ENCODE data around the gene MMUT.
"Not testable (repeated sequence)": the region's sequence is repeated elsewhere in the genome, so short reads cannot be mapped to it uniquely, and the experiment has no call there.

Gene MMUT

DNA sequence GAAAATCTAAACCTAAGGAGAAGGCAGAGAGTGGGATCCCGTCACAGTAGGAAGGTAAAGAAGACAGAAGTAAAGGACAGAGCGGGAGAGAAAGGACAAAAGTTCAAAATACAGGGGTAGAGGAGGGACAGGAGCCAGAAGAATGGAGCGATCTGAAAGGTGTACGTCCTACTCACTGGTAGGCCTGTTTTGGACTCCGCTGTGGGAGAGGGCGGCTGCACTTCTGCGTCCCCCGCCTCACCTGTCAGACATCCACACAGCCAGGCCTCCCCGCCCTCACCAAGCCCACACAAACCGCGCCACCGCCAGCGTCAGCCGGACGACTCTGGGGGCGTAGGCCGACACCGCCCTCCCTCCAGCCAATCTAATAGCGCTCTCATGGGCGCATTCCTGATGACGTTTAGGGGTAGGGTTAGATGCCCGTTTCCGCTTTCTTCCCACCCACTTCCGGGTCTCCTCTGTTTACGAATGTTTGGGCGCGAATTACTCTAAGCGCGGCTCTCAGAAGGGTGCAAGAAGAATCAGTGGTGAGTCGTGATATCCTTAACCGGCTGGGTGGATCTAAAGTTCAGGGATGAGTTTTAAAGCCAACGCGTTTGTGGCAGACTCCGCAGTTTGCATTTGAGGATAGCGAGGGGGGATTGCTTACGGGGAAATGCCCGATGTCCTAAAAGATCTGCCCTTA is at the start of gene MMUT, which contains the start of gene CENPQ:
Gene MMUT, minus strand, starts transcription at position 327 of the 685 bp plus-strand sequence. CDS start 3,787 bp downstream, outside the sequence.
Gene CENPQ, plus strand, starts transcription at position 444 of the 685 bp plus-strand sequence. CDS start 6,807 bp downstream, outside the sequence.
- DNase-seq = peak; percentile 84

DNA sequence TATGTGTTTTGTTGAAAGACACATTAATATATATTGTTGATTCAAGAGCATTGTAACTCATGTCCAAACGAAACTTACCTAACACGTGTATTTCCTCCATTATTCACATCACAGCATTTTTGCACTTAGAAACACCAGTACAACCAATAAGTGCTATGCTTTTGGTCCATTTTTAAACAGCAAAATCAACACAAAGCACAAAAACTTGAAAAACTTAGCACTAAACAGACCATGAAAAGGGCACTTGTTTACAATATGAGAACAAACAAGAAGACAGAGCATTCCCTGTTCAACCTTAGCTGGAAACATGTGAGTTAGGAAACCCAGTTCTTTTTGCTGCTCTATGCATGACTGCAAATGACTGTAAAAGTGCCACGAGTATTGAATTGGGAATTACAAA is 46.3 kb upstream of the MMUT start:
- no peak for DNase-seq

DNA sequence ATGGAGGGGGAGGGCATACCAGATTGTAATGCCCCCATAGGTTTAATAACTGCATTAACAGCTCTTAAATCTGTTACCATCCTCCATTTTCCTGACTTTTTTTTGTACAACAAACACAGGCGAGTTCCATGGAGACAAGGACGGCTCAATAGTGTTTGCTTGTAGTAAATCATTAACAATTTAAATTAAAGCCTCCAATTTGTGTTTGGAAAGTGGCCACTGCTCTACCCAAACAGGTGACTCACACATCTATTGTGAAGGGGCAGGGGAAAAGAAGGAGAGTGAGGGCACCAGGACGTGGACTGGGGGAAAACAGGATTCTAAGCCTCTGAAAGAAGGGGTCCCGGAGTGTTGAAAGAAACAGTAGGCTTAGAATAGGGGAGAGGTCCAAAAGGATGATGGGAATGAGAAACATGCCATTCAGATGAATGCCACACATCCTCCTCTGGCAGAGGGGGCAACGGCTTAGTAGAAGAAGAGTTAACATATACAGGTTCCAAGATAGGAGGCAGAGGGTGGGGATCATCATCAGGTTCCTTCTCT is 43.6 kb upstream of the MMUT start:
- DNase-seq = no peak

DNA sequence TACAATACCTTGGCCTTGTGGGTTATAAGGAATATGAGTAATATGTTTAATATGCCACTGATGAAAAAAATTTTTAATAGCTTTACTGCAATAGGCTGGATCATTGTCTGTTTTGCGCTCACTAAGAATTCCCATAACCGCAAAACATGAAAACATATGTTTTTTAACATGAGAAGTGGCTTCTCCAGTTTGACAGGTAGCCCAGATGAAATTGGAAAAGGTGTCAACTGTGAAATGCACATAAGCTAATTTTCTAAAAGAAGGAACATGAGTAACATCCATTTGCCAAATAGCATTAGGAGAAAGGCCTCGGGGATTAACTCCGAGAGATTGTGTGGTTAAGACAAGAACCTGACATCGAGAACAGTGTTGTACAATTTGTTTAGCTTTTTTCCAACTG is 41.6 kb upstream of the MMUT start:
- no peak for DNase-seq

DNA sequence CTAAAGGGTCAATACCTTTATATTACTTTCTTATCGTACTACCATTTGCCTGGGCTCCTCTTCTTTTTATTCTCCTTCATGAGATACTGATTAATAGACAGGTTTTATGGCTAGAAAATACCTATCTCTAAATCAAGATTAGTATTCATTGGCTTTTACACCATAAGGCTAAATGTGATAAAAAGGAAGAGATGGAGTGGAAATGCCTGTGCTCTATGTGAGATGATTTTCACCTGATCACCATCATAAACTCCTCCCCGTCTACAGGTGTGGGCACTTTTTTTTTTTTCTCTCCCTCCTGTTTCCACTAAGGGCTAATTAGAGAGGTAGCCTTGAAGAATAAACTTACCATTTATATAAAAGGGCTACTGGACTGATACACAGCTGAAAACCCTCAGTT is 36.6 kb upstream of the MMUT start, which contains the start of gene GLYATL3:
Gene GLYATL3, plus strand, starts transcription at position 301 of the 400 bp plus-strand sequence. CDS start 12,068 bp downstream, outside the sequence.
- no peak for DNase-seq

GRCh38 chr6:49499126-49499525 is 36.1 kb upstream of the MMUT start:
- DNase-seq = no peak

DNA sequence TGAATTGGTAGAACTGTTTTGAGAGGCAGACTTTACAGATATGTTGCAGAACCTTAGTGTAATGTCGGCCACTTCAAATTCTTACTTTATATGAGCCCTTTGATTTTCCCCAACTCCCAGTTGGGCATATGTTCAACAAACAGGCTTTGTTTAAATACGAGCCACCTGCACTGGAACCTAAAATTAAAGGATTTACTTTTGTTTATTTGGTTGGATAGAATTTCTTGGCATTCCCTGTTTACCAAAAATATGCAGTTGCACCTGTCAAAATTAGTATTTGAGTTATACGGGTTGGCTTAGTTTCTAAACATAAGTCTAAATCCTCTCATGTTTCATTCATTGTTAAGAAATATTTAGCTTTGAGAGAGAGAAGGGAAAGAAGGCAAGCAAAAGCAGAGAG is 34.3 kb upstream of the MMUT start:
- DNase-seq = no peak

- DNase-seq = no peak
Measured at GRCh38 chr6:49490633-49491032, 27.6 kb upstream of the MMUT start.

DNA sequence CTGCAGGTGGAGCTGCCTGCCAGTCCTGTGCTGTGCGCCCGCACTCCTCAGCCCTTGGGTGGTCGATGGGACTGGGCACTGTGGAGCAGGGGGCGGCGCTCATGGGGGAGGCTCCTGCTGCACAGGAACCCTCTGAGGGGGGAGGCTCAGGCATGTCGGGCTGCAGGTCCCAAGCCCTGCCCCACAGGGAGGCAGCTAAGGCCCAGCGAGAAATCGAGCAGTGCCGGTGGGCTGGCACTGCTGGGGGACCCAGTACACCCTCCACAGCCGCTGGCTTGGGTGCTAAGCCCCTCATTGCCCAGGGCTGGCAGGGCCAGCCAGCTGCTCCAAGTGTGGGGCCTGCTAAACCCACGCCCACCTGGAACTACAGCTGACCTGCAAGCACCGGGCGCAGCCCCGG is 20.3 kb upstream of the MMUT start:
- DNase-seq = not testable (repeated sequence)

- DNase-seq = not testable (repeated sequence)
Measured at GRCh38 chr6:49481846-49482245, 18.8 kb upstream of the MMUT start.

- no peak for DNase-seq
Measured at GRCh38 chr6:49479308-49479970, 16.4 kb upstream of the MMUT start.

GRCh38 chr6:49476564-49476963 is 13.5 kb upstream of the MMUT start:
- not testable (repeated sequence) for DNase-seq

GRCh38 chr6:49468042-49468441 is 5.0 kb upstream of the MMUT start:
- DNase-seq = no peak

GRCh38 chr6:49464691-49465090 is 1.6 kb upstream of the MMUT start:
- DNase-seq = no peak

- DNase-seq = no peak
Measured at GRCh38 chr6:49463612-49463967, 537 bp upstream of the MMUT start.

- DNase-seq = no peak
Measured at GRCh38 chr6:49462599-49462926, 490 bp downstream of the MMUT start.

DNA sequence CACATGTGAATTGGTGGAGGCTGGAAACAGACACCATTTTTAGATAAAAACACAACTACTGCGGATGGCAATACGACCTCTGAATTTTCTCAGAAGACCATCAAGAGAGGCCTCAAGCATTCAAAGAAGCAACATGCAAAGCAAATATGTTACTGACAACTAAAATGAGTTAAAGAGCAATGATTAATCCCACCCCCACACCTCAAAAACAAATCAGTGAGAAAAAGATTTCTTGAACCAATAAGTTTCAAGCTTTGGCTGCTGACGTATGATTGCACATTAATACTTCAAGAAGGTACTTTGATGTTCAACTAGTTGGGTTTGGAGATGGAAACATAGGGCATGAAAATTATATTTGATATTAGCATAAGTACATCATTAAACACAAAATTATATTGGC is 982 bp downstream of the MMUT start:
- DNase-seq = no peak

GRCh38 chr6:49457771-49458170 is 5.3 kb downstream of the MMUT start:
- no peak for DNase-seq

- DNase-seq = no peak
Measured at GRCh38 chr6:49454787-49455709, 8.0 kb downstream of the MMUT start.

- no peak for DNase-seq
Measured at GRCh38 chr6:49453221-49453620, 9.8 kb downstream of the MMUT start.

- DNase-seq = no peak
Measured at GRCh38 chr6:49430866-49431265, 32.2 kb downstream of the MMUT start.

DNA sequence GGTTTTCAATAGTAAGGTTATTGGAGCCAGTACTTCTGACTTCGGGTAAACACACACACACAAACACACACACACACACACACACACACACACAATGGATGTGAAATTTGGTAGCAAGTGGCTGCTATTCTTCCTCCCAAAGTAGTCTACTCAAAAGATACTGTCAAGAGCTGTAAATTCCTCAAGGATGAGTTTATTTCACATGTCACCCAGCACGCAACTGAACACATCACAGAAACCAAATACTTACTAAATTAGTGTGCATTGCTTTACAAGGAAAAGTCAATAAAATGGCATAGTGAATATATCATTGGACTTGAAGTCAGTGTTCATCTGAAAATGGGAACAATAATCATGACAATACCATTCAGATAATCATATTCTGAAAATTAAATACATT is 32.9 kb downstream of the MMUT start:
- DNase-seq = no peak

- DNase-seq = peak; percentile 16
Measured at GRCh38 chr6:49423817-49424216, 39.2 kb downstream of the MMUT start.

All from DMS153 (cell line).